Activated B cell treated with CpG ODN at 0.5 μM for 24 hours (primary cell): ENCODE data around the gene CDH26. TPM values are rescaled to one million over a fixed set of nuclear protein-coding genes. Genes with fewer than 3 reads are reported as not detected.
"Not testable (repeated sequence)": the region's sequence is repeated elsewhere in the genome, so short reads cannot be mapped to it uniquely, and the experiment has no call there.

Experiments used
- ATAC-seq: fragments of 200-7000 bp; cut with Tn5 transposase; one replicate; pipeline ENCODE4 v1.10.0; 2021; ENCODE audit warnings: low read depth, mild to moderate bottlenecking, moderate library complexity
- CTCF ChIA-PET: fragments of 350-600 bp; sonication (Branson Sonifier 250); formaldehyde crosslinking; loops from one replicate; lab custom pipeline; 2021; ENCODE audit warnings: antibody characterized with exemption; lab: Charles Lee
- POLR2A ChIA-PET: fragments of 350-600 bp; sonication (Branson Sonifier 250); formaldehyde crosslinking; loops from one replicate; lab custom pipeline; 2021; ENCODE audit warnings: antibody characterized with exemption; lab: Charles Lee
- DNase-seq: peaks from one replicate; pipeline ENCODE4 v3.0.0; 2022
- H3K27ac Mint-ChIP-seq: one replicate; pipeline ENCODE4 v1.8.0; 2020; ENCODE audit warnings: mixed read lengths
- H3K27me3 Mint-ChIP-seq: one replicate; pipeline ENCODE4 v1.8.0; 2021; ENCODE audit warnings: mixed read lengths
- H3K36me3 Mint-ChIP-seq: one replicate; pipeline ENCODE4 v1.8.0; 2021; ENCODE audit warnings: low read depth, mixed read lengths
- H3K4me1 Mint-ChIP-seq: one replicate; pipeline ENCODE4 v1.8.0; 2021; ENCODE audit warnings: mixed read lengths
- H3K4me3 Mint-ChIP-seq: one replicate; pipeline ENCODE4 v1.8.0; 2020; ENCODE audit warnings: mild to moderate bottlenecking, mixed read lengths
- H3K9me3 Mint-ChIP-seq: one replicate; pipeline ENCODE4 v1.8.0; 2020; ENCODE audit warnings: mixed read lengths
- CTCF ChIP-seq: fragments of 200-600 bp; IDR thresholded peaks from one replicate; pipeline ENCODE4 v1.8.0; 2022; ENCODE audit warnings: antibody characterized with exemption, mild to moderate bottlenecking
- intact Hi-C: fragments of 100-400 bp; cut with micrococcal nuclease; formaldehyde crosslinking; loops from one replicate; pipeline ENCODE4 v1.15.1; 2024
- total RNA-seq: library from RNA; stranded (reverse); gene quantifications from 2 replicates; pipeline ENCODE4 v1.2.3, GENCODE V29; 2022

Gene CDH26
- total RNA-seq, 1 donor from 2014 or later, result 1.4 TPM

DNA sequence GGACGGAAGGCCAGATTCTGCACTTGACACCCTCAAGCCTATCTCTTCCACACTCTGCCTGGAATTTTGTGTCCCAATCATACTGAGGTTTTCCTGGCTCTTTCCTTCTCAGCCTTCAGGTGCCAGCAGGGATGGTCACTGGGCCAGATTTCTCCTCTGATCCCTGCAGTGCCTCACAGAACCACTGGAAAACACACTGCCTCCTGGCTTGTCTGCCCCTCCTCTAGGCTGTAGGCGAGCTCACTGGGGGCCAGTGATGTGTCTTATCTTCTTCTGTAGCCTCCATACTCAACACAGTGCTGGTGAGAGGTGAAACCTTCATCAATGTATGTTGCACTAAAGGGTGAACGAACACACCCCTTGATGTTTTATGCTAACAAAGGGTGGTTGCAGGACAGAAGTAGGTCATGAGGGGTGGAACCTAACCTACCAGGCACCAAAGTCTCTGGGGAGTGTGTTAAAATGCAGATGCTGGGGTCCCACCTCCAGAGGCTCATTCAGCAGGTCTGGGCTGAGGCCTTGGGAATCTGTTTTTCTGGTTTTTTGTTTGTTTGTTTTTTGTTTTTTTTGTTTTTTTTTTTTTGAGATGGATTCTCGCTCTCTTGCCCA, 80.3 kb downstream of the CDH26 start:
- H3K4me1 Mint-ChIP-seq, result no peaks in the 10 kb centered on the region
- H3K4me3 Mint-ChIP-seq, result no peak overlapping the region
- ATAC-seq, result no peak
- POLR2A ChIA-PET, result no interaction called here
- peaks cover 28% of the 10 kb centered on the region for H3K27me3 Mint-ChIP-seq
- no peak overlapping the region for H3K27ac Mint-ChIP-seq
- DNase-seq, result no peak
- peaks cover 5% of the 10 kb centered on the region for H3K9me3 Mint-ChIP-seq
- no peaks in the 10 kb centered on the region for H3K36me3 Mint-ChIP-seq
- CTCF ChIA-PET, result no interaction called here
- TF ChIP-seq CTCF, result no peak
- intact Hi-C loops, result no loop called here

GRCh38 chr20:60039526-60039925, 81.3 kb downstream of the CDH26 start:
- ATAC-seq (no peak), DNase-seq (no peak)
- Mint-ChIP-seq H3K9me3 (peaks cover 11% of the 10 kb centered on the region), H3K27me3 (peaks cover 33% of the 10 kb centered on the region), H3K36me3 (no peaks in the 10 kb centered on the region), H3K4me1 (no peaks in the 10 kb centered on the region), H3K4me3 (no peak overlapping the region), H3K27ac (no peak overlapping the region)
- intact Hi-C loops, result no loop called here
- ChIA-PET POLR2A (no interaction called here), CTCF (no interaction called here)
- no peak for TF ChIP-seq CTCF

DNA sequence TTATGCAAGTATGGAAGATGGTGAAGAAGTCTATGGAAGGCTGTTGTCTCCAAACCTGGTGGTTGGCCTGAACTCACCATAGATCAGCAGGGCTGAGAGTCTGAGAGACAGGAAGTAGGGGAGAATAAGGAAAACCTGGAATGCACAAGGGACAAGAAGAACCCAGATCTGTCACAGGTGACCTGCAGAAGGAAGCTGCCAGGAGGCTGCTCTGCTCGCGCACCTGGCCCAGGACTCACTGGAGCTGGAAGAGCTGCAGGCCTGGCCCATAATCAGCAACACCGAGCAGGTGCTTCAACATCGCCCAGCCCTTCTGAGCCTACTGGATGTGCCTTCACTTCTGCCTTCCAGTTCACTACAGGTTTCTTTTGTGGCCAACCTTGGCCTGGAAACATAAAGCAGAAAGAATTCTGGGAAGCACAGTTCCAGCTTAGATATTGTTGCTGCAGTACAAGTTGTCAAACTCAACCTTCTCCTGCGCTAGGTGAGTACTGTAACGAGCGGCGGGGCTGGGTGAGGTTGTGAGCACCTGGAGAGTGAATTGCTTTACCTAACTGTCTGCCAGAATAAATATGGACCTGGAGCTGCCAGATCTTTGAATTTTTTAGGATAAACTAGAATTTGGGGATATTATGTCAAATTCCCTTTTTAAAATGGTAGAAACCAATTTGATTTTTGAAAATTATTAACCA, 82.4 kb downstream of the CDH26 start:
- CTCF ChIA-PET, result interaction anchor here (0.6 kb wide), 1 partner anchor 54 kb away, joined by 3 read pairs; no protein-coding TSS in a partner anchor
- ATAC-seq, result no peak
- intact Hi-C loops, result no loop called here
- Mint-ChIP-seq H3K27me3 (peaks cover 36% of the 10 kb centered on the region), H3K9me3 (peaks cover 10% of the 10 kb centered on the region), H3K27ac (no peak overlapping the region), H3K4me1 (no peaks in the 10 kb centered on the region), H3K36me3 (no peaks in the 10 kb centered on the region), H3K4me3 (no peak overlapping the region)
- TF ChIP-seq CTCF, result no peak
- POLR2A ChIA-PET, result no interaction called here
- DNase-seq, result no peak

DNA sequence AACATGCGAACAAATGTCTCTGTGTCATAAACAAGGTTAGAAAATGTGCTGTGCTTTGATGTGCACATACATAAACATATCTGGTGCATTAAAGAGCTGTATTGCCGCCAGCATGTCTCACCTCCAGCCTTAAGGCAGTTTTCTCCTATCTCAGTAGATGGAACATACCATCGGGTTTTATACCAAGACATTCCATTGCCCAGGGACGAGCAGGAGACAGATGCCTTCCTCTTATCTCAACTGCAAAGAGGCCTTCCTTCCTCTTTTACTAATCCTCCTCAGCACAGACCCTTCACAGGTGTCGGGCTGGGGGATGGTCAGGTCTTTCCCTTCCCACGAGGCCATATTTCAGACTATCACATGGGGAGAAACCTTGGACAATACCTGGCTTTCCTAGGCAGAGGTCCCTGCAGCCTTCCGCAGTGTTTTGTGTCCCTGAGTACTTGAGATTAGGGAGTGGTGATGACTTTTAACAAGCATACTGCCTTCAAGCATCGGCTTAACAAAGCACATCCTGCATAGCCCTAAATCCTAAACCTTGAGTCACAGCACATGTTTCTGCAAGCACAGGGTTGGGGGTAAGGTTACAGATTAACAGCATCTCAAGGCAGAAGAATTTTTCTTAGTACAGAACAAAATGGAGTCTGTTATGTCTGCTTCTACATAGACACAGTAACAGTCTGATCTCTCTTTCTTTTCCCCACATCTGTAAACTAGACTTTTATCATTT, 83.4 kb downstream of the CDH26 start:
- intact Hi-C loops, CTCF ChIA-PET: not testable (repeated sequence)
- peaks cover 34% of the 10 kb centered on the region for H3K27me3 Mint-ChIP-seq

DNA sequence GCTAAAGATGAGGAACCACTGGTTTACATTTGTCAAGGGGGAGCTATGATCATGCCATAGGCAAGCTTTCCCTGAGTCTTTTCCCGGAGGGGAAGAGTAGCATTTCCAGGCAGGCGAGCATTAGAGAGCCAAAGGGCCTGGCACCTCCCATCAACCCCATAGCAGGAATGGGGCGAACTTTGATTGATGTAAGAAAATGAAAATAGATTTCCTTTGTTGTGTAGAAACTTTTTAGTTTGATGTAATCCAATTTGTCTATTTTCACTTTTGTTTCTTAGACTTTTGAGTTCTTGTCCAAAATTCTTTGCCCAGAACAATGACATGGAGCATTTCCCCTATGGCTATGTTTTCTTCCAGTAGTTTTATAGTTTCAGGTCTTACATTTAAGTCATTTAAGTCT, 85.2 kb downstream of the CDH26 start:
- Mint-ChIP-seq H3K36me3 (no peaks in the 10 kb centered on the region), H3K4me3 (no peak overlapping the region), H3K9me3 (peaks cover 5% of the 10 kb centered on the region), H3K27ac (no peak overlapping the region), H3K4me1 (no peaks in the 10 kb centered on the region), H3K27me3 (peaks cover 29% of the 10 kb centered on the region)
- TF ChIP-seq CTCF, result no peak
- ChIA-PET CTCF (no interaction called here), POLR2A (no interaction called here)
- intact Hi-C loops, result no loop called here
- no peak for DNase-seq
- no peak for ATAC-seq

More for the DNA sequence above, 83.4 kb downstream of the CDH26 start:
- DNase-seq, H3K4me1 Mint-ChIP-seq, ATAC-seq, H3K4me3 Mint-ChIP-seq, H3K36me3 Mint-ChIP-seq, POLR2A ChIA-PET, H3K9me3 Mint-ChIP-seq, H3K27ac Mint-ChIP-seq: not testable (repeated sequence)
